Daoy (cell line): ENCODE results near the gene SHB. TPM values are rescaled to one million over a fixed set of nuclear protein-coding genes. Genes with fewer than 3 reads are reported as not detected.
"Not testable (repeated sequence)": the region's sequence is repeated elsewhere in the genome, so short reads cannot be mapped to it uniquely, and the experiment has no call there.

Experiments
- DNase-seq: peaks from one replicate; pipeline ENCODE4 v3.0.0-alpha.2; 2015; ENCODE audit warnings: low read depth
- total RNA-seq: library from RNA; depleted of rRNA; stranded (reverse); fragments of >200 nt; shearing (Covaris generic); gene quantifications from 2 replicates; pipeline ENCODE4 v1.2.3, GENCODE V29; 2014; rRNA removed

Gene SHB
- total RNA-seq, 1 experiment from 2014 or later = 27.4 TPM

- DNase-seq = peak; percentile 96
Observed at GRCh38 chr9:37903647-37904444, 165.2 kb downstream of the SHB start, which contains the start of gene SLC25A51. TSS of gene SLC25A51 (minus strand) at chr9:37904127. CDS start at chr9:37888550, 15,577 bp downstream.

GRCh38 chr9:37902796-37903646, 166.0 kb downstream of the SHB start:
- no peak for DNase-seq

- no peak for DNase-seq
Observed at GRCh38 chr9:37902131-37902530, 166.9 kb downstream of the SHB start.

GRCh38 chr9:37899041-37899440, 170.0 kb downstream of the SHB start:
- DNase-seq = no peak

DNA sequence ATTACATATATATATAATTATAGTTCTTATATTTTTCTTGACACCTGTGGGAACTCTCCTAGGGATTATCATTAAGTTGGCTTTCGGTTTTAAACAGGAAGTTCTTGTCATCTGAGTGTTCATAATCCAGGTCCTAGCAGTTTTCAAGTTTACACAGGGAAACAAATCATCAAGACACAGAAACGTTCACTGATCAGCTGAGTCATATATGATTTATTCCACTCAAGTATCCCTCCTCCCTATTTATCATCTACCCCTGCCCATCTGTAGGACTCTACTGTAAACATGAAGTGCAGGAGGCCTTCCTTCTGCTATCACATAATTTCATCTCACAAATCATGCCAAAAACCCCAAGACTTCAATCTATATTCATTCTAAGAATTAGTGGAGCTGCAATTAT, 171.4 kb downstream of the SHB start:
- no peak for DNase-seq

- no peak for DNase-seq
Observed at GRCh38 chr9:37892063-37892462, 177.0 kb downstream of the SHB start.

DNA sequence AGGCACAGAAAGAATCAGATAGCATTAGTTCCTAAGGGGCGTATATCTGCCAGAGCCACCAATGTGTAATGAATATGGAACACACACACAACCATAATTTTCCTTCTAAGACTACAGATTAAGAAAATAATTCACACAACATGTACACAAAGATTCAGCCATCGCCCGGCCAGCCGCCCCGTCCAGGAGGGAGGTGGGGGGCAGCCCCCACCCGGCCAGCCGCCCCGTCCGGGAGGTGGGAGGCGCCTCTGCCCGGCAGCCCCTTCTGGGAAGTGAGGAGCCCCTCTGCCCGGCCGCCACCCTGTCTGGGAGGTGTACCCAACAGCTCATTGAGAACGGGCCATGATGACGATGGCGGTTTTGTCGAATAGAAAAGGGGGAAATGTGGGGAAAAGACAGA, 178.0 kb downstream of the SHB start:
- not testable (repeated sequence) for DNase-seq

GRCh38 chr9:37889536-37889935, 179.5 kb downstream of the SHB start:
- DNase-seq = no peak

DNA sequence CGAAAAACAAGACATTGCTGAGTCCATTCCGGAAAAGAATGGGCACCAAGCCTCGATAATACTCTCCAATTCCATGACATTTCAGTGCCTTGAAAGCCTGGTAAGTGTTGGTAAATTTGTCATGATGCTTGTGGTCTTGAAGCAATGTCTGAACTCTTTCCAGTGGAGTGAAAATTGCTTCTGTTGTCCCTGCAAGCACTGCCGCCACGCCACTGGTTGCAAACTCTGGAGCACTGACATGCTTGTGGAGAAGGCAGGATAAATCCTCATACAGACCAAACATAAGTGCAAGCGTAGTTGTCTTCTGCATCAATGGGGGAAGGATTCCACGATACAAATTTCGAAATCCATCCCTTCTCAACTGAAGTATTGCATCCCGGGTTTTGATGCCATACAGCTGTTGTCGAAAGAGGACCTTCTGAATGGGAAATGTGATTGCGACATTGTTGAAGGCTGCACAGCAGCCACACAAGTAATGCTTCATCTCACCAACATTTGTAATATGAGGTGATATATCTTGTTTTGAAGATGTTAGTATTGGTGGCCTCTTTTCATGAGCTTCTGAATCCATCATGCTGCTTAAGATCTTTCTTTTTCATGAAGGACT, 180.9 kb downstream of the SHB start:
- not testable (repeated sequence) for DNase-seq

- DNase-seq = no peak
Observed at GRCh38 chr9:37880916-37881479, 188.0 kb downstream of the SHB start.

GRCh38 chr9:37876376-37876775, 192.7 kb downstream of the SHB start:
- DNase-seq = no peak

- no peak for DNase-seq
Observed at GRCh38 chr9:37873955-37874354, 195.1 kb downstream of the SHB start.

DNA sequence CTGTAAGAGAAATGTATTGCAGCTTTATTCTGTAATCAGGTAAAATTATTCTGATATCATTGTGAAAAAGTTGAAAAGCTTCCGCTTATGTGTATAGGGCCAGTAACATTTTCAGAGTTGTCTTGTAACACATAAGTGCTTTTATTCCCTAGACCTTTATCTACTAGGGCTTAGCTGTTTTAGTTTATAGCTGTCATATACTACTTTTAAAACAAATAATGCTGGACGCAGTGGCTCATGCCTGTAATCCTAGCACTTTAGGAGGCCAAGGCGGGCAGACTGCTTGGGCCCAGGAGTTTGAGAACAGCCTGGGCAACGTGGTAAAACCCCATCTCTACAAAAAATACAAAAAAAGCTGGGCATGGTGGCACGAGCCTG, 198.2 kb downstream of the SHB start:
- DNase-seq = no peak

DNA sequence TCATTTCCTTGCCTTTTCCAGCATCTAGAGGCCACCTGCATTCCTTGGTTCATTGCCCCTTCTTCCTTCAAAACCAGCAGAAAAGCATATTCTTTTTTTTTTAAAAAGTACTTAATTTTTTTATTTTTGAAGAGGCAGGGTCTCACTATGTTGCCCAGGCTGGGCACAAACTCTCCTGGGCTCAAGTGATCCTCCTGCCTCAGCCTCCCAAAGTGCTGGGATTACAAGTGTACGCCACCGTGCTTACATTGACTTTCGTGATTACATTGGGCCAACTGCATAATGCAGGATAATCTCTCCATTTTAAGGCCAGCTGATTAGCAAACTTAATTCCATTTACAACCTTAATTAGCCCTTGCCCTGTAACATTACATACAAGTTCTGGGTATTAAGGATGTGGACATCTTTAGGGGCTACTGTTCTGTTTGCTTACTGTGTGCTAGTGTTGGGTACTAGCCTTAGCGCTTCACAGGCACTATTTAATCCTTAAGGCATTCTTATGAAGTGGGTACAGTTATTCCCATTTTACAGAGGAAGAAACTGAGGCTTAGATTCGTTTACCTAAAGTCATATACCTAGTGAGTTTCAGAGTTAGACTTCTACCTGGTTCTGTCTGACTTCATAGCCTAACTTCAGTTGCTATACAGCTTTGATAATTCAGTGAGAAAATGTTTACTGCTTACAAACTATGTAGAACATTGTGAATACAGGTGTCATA, 198.8 kb downstream of the SHB start:
- no peak for DNase-seq

Other genes starting within 250 kb of the SHB start
- 39.9 and 40.3 TPM in 2 replicates for gene SLC25A51, start 165.1 kb downstream of the SHB start, total RNA-seq